ENCODE data around the gene PILRA. TPM values are rescaled to one million over a fixed set of nuclear protein-coding genes. Genes with fewer than 3 reads are reported as not detected.
"Not testable (repeated sequence)": the region's sequence is repeated elsewhere in the genome, so short reads cannot be mapped to it uniquely, and the experiment has no call there.

Gene PILRA
- total RNA-seq, 4 donors from 2014 or later = 2.5 to 10.7 (median 4.7) TPM

GRCh38 chr7:100434297-100435144 is 61.2 kb downstream of the PILRA start:
- Histone ChIP-seq H3K4me1 (peaks cover 0 to 66% (median 34%) of the 10 kb centered on the region in 3 donors), H3K27me3 (no peaks in the 10 kb centered on the region), H3K9me3 (no peaks in the 10 kb centered on the region), H3K27ac (peak overlapping the region in 3 of 4 donors; percentile 92 to 99 (median 96)), H3K36me3 (peaks cover 0 to 39% of the 10 kb centered on the region in 2 donors), H3K4me3 (peak overlapping the region in 1 of 2 donors; percentile 92)
- TF ChIP-seq CTCF (IDR thresholded peaks at IDR 0.05) (no peak), POLR2A (IDR thresholded peaks at IDR 0.05) (no peak), POLR2AphosphoS5 (IDR thresholded peaks at IDR 0.05) (no peak), EP300 (IDR thresholded peaks at IDR 0.05) (no peak)
- 60 to 78% methylated on average over 11 to 13 of the region's 22 CpGs for WGBS, 2 donors (ENCODE audit: low coverage in 1 of 2)
- no peak for ATAC-seq

- Histone ChIP-seq H3K27me3 (no peaks in the 10 kb centered on the region), H3K4me1 (peaks cover 0 to 60% (median 31%) of the 10 kb centered on the region in 3 donors), H3K27ac (peak overlapping the region; percentile 85 to 99 (median 94)), H3K9me3 (no peaks in the 10 kb centered on the region), H3K36me3 (peaks cover 0 to 39% of the 10 kb centered on the region in 2 donors), H3K4me3 (peak overlapping the region; percentile 88 to 92)
- ATAC-seq = peak; percentile 52
- TF ChIP-seq POLR2AphosphoS5 (IDR thresholded peaks at IDR 0.05) = peak; percentile 26
- no peak for TF ChIP-seq CTCF (IDR thresholded peaks at IDR 0.05)
- no peak for TF ChIP-seq EP300 (IDR thresholded peaks at IDR 0.05)
- TF ChIP-seq POLR2A (IDR thresholded peaks at IDR 0.05) = peak in 1 of 2 donors; percentile 17
- WGBS, 2 donors (ENCODE audit: low coverage in 1 of 2) = 17% methylated on average over 6 of the region's 81 CpGs; no CpG with 5 or more reads in 1 of the 2 donors
Measured at GRCh38 chr7:100435401-100436304, 62.4 kb downstream of the PILRA start.

GRCh38 chr7:100437150-100438100 is 64.1 kb downstream of the PILRA start:
- H3K36me3 ChIP-seq = peaks cover 0 to 25% of the 10 kb centered on the region in 2 donors
- no peak for ATAC-seq
- H3K9me3 ChIP-seq = no peaks in the 10 kb centered on the region
- H3K27ac ChIP-seq = peak overlapping the region in 3 of 4 donors; percentile 92 to 99 (median 96)
- H3K27me3 ChIP-seq = no peaks in the 10 kb centered on the region
- H3K4me3 ChIP-seq = peak overlapping the region in 1 of 2 donors; percentile 92
- peaks cover 0 to 42% (median 16%) of the 10 kb centered on the region in 3 donors for H3K4me1 ChIP-seq
- TF ChIP-seq POLR2AphosphoS5 (IDR thresholded peaks at IDR 0.05) = no peak
- no peak for TF ChIP-seq CTCF (IDR thresholded peaks at IDR 0.05)
- TF ChIP-seq EP300 (IDR thresholded peaks at IDR 0.05) = no peak
- no peak for TF ChIP-seq POLR2A (IDR thresholded peaks at IDR 0.05)
- whole genome bisulfite sequencing, 2 donors (ENCODE audit: low coverage in 1 of 2) = 60 to 77% methylated on average over 1 to 12 of the region's 28 CpGs

GRCh38 chr7:100438172-100438571 is 64.9 kb downstream of the PILRA start:
- Histone ChIP-seq H3K27ac (no peak overlapping the region), H3K4me3 (no peak overlapping the region), H3K4me1 (peaks cover 0 to 35% (median 10%) of the 10 kb centered on the region in 3 donors), H3K27me3 (no peaks in the 10 kb centered on the region), H3K36me3 (peaks cover 0 to 17% of the 10 kb centered on the region in 2 donors), H3K9me3 (no peaks in the 10 kb centered on the region)
- ATAC-seq = no peak
- TF ChIP-seq POLR2A (IDR thresholded peaks at IDR 0.05) = no peak
- TF ChIP-seq CTCF (IDR thresholded peaks at IDR 0.05) = no peak
- no peak for TF ChIP-seq POLR2AphosphoS5 (IDR thresholded peaks at IDR 0.05)
- no peak for TF ChIP-seq EP300 (IDR thresholded peaks at IDR 0.05)
- 46 to 51% methylated on average over 2 of the region's 2 CpGs for WGBS, 2 donors (ENCODE audit: low coverage in 1 of 2)

GRCh38 chr7:100438731-100439130 is 65.4 kb downstream of the PILRA start:
- 90 to 100% methylated on average over 3 to 8 of the region's 8 CpGs for WGBS, 2 donors (ENCODE audit: low coverage in 1 of 2)
- not testable (repeated sequence) for H3K9me3 ChIP-seq, H3K27me3 ChIP-seq, H3K27ac ChIP-seq, ATAC-seq, H3K4me3 ChIP-seq
- H3K4me1 ChIP-seq = peaks cover 0 to 29% (median 10%) of the 10 kb centered on the region in 3 donors
- H3K36me3 ChIP-seq = peaks cover 0 to 12% of the 10 kb centered on the region in 2 donors

GRCh38 chr7:100439244-100439643 is 66.0 kb downstream of the PILRA start:
- not testable (repeated sequence) for H3K27ac ChIP-seq, H3K4me3 ChIP-seq, H3K27me3 ChIP-seq, ATAC-seq, H3K9me3 ChIP-seq, H3K36me3 ChIP-seq
- peaks cover 0 to 28% (median 10%) of the 10 kb centered on the region in 3 donors for H3K4me1 ChIP-seq
- 80 to 92% methylated on average over 2 to 7 of the region's 7 CpGs for WGBS, 2 donors (ENCODE audit: low coverage in 1 of 2)

Data from gastroesophageal sphincter (tissue), 4 donors.